Lung (tissue), 14 donors: ENCODE measurements around the gene EPN2. TPM values are rescaled to one million over a fixed set of nuclear protein-coding genes. Genes with fewer than 3 reads are reported as not detected.
A peak's percentile ranks its signal among the peaks of the same experiment; 100 is the strongest.
"Not testable (repeated sequence)": the region's sequence is repeated elsewhere in the genome, so short reads cannot be mapped to it uniquely, and the experiment has no call there.

Source experiments
- ATAC-seq: fragments of 200-7000 bp; cut with Tn5 transposase; one replicate; pipeline ENCODE4 v1.9.1; 2020; ENCODE audit warnings: moderate number of reproducible peaks; ENCODE audit not compliant: insufficient read depth, low FRiP score
- DNase-seq, 3 donors: peaks; one replicate each; pipeline ENCODE4 v3.0.0-alpha.2; 2013 to 2017
- H3K27ac ChIP-seq, 2 donors: one replicate each; pipeline ENCODE4 v1.5.1; 2013; ENCODE audit warnings: mild to moderate bottlenecking in 2 of 2, moderate library complexity in 2 of 2, control low read depth in 1 of 2, inconsistent platforms in 1 of 2, low read depth in 1 of 2, low read length in 1 of 2
- H3K27me3 ChIP-seq, 3 donors: one replicate each; pipeline ENCODE4 v1.5.1; 2013; ENCODE audit warnings: low read length in 2 of 3; ENCODE audit not compliant: control insufficient read depth in 3 of 3, insufficient read depth in 3 of 3
- H3K36me3 ChIP-seq, 4 donors: one replicate each; pipeline ENCODE4 v1.5.1; 2013; ENCODE audit warnings: low read length in 4 of 4, mild to moderate bottlenecking in 1 of 4, moderate library complexity in 1 of 4; ENCODE audit not compliant: control insufficient read depth in 4 of 4, insufficient read depth in 4 of 4
- H3K4me1 ChIP-seq, 5 donors: one replicate each; pipeline ENCODE4 v1.5.1; 2013; ENCODE audit warnings: low read length in 5 of 5, mild to moderate bottlenecking in 2 of 5, moderate library complexity in 1 of 5; ENCODE audit not compliant: control insufficient read depth in 5 of 5, insufficient read depth in 5 of 5
- H3K4me3 ChIP-seq: one replicate; pipeline ENCODE4 v1.5.1; 2013; ENCODE audit warnings: mild to moderate bottlenecking, control low read depth, moderate library complexity
- H3K9ac ChIP-seq, 2 donors: one replicate each; pipeline ENCODE4 v1.5.1; 2013; ENCODE audit warnings: low read length in 2 of 2, control low read depth in 1 of 2; ENCODE audit not compliant: insufficient read depth in 1 of 2
- H3K9me3 ChIP-seq, 4 donors: one replicate each; pipeline ENCODE4 v1.5.1; 2013; ENCODE audit warnings: low read length in 3 of 4, mild to moderate bottlenecking in 1 of 4, moderate library complexity in 1 of 4; ENCODE audit not compliant: control insufficient read depth in 4 of 4, insufficient read depth in 3 of 4
- WGBS, 2 donors: extraction: QIAGEN DNeasy Blood & Tissue Kit; methylation state at CpG; one replicate each; pipeline ENCODE4 v1.1.7; 2013; 5-methylcytosine and 5-hydroxymethylcytosine counted together
- long read RNA-seq, 5 donors: transcript quantifications; one replicate each; lab custom pipeline, GENCODE V29; 2026
- polyA plus RNA-seq, 2 donors: library from polyadenylated mRNA; stranded (reverse); fragments of 200-250 nt; gene quantifications; one replicate each; pipeline ENCODE4 v1.2.1, GENCODE V29; 2013
- total RNA-seq, 2 donors: library from RNA; depleted of rRNA in 1 of 2; stranded (reverse); fragments of >200 nt in 1 of 2; gene quantifications; one replicate each; pipeline ENCODE4 v1.2.1, GENCODE V29; 2014 to 2021
- donor health status: Bipolar disorder and iron deficiency.
- donor health status: healthy.
- donor health status: DM: yes; HTN: yes; CAD: no.

The EPN2 gene
- total RNA-seq: 10 to 100 TPM; 51.0 to 73.7 TPM
- polyA plus RNA-seq: 10 to 100 TPM; 16.7 to 23.8 TPM
- long read RNA-seq, donor 1, full-length matches to known transcripts: 14 of 31 reads
- long read RNA-seq, donor 1, partial matches to known transcripts: 0 of 31 reads
- long read RNA-seq, donor 1, other reads (novel, unspliced or antisense): 17 of 31 reads
- long read RNA-seq, donor 2, full-length matches to known transcripts: 7 of 7 reads
- long read RNA-seq, donor 2, partial matches to known transcripts: 0 of 7 reads
- long read RNA-seq, donor 2, other reads (novel, unspliced or antisense): 0 of 7 reads
- long read RNA-seq, donor 3, full-length matches to known transcripts: 13 of 23 reads
- long read RNA-seq, donor 3, partial matches to known transcripts: 10 of 23 reads
- long read RNA-seq, donor 3, other reads (novel, unspliced or antisense): 0 of 23 reads
- long read RNA-seq, donor 4, full-length matches to known transcripts: 8 of 15 reads
- long read RNA-seq, donor 4, partial matches to known transcripts: 7 of 15 reads
- long read RNA-seq, donor 4, other reads (novel, unspliced or antisense): 0 of 15 reads
- long read RNA-seq, donor 5, transcript EPN2-221 (3 exons, 309 nt): major isoform, 5 of 10 reads
- long read RNA-seq, donor 5, partial matches to known transcripts: 0 of 10 reads
- long read RNA-seq, donor 5, other reads (novel, unspliced or antisense): 0 of 10 reads

GRCh38 chr17:19237139-19237388, at the start of gene EPN2:
TSS of gene EPN2 (plus strand) at chr17:19237366. CDS start at chr17:19283120, 45,754 bp downstream.
- H3K9ac ChIP-seq: peak within 1 kb of the TSS; percentile 46 to 49
- H3K27me3 ChIP-seq, H3K9me3 ChIP-seq, H3K4me1 ChIP-seq, H3K36me3 ChIP-seq: not testable (repeated sequence)
- H3K27ac ChIP-seq: peak within 1 kb of the TSS; percentile 85 to 92
- WGBS, 2 donors: 0 to 1% methylated on average over 15 to 19 of the region's 31 CpGs
- peak within 1 kb of the TSS; percentile 96 for H3K4me3 ChIP-seq
- peak; percentile 72 to 86 (median 80) for DNase-seq
- peak; percentile 93 for ATAC-seq

GRCh38 chr17:19187883-19188869, 49.0 kb upstream of the EPN2 start:
- H3K4me1 ChIP-seq, H3K27ac ChIP-seq, H3K27me3 ChIP-seq, ATAC-seq, H3K4me3 ChIP-seq, H3K9me3 ChIP-seq, DNase-seq, H3K9ac ChIP-seq, H3K36me3 ChIP-seq: not testable (repeated sequence)
- 0% methylated on average over 9 of the region's 62 CpGs for WGBS, 2 donors

GRCh38 chr17:19188870-19189708, 48.1 kb upstream of the EPN2 start:
- not testable (repeated sequence) for H3K27ac ChIP-seq, H3K4me3 ChIP-seq, DNase-seq, H3K27me3 ChIP-seq, H3K36me3 ChIP-seq, H3K9ac ChIP-seq, H3K4me1 ChIP-seq, H3K9me3 ChIP-seq
- WGBS, 2 donors: no CpG with 5 or more reads among the region's 39 CpGs
- peak; percentile 62 for ATAC-seq

- no CpG with 5 or more reads among the region's 36 CpGs for WGBS, 2 donors
- H3K27ac ChIP-seq, ATAC-seq, H3K27me3 ChIP-seq, H3K36me3 ChIP-seq, H3K4me3 ChIP-seq, H3K4me1 ChIP-seq, H3K9me3 ChIP-seq, DNase-seq, H3K9ac ChIP-seq: not testable (repeated sequence)
Observed at GRCh38 chr17:19189781-19190405, 47.3 kb upstream of the EPN2 start.

- H3K27me3 ChIP-seq, H3K27ac ChIP-seq, H3K36me3 ChIP-seq, H3K9me3 ChIP-seq, H3K9ac ChIP-seq, H3K4me3 ChIP-seq, DNase-seq, H3K4me1 ChIP-seq: not testable (repeated sequence)
- WGBS, 2 donors: 0 to 1% methylated on average over 9 to 10 of the region's 33 CpGs
- ATAC-seq: peak; percentile 98
Observed at GRCh38 chr17:19196382-19197204, 40.6 kb upstream of the EPN2 start.

GRCh38 chr17:19202448-19202847, 34.7 kb upstream of the EPN2 start:
- H3K4me3 ChIP-seq, H3K36me3 ChIP-seq, H3K9ac ChIP-seq, H3K27me3 ChIP-seq, DNase-seq, H3K4me1 ChIP-seq, H3K9me3 ChIP-seq, H3K27ac ChIP-seq: not testable (repeated sequence)
- ATAC-seq: peak; percentile 92
- WGBS, 2 donors: no CpG with 5 or more reads among the region's 20 CpGs
